Activated CD4-positive, alpha-beta T cell treated with anti-CD3 and anti-CD28 coated beads, Interleukin-2, amount 50 U/mL, for 24 hours (primary cell): ENCODE data around the gene OR2V2.
A peak's percentile ranks its signal among the peaks of the same experiment; 100 is the strongest.

Source experiments
- DNase-seq, 2 donors: peaks; one replicate each; pipeline ENCODE4 v3.0.0-alpha.2; 2020; ENCODE audit warnings: low read depth in 1 of 2, low spot score in 1 of 2

OR2V2 gene

GRCh38 chr5:181142054-181142453, 5.3 kb upstream of the OR2V2 start:
- DNase-seq = no peak

GRCh38 chr5:181145133-181145532, 2.3 kb upstream of the OR2V2 start:
- DNase-seq = no peak

- no peak for DNase-seq
These were observed 2.0 kb downstream of the OR2V2 start for GRCh38 chr5:181149355-181149754.

GRCh38 chr5:181149806-181150733, 2.7 kb downstream of the OR2V2 start:
- no peak for DNase-seq

- DNase-seq = no peak
These were observed 3.8 kb downstream of the OR2V2 start for GRCh38 chr5:181151146-181151545.

- no peak for DNase-seq
These were observed 5.0 kb downstream of the OR2V2 start for GRCh38 chr5:181152406-181152805.

- no peak for DNase-seq
These were observed 6.4 kb downstream of the OR2V2 start for GRCh38 chr5:181153814-181154213.

- no peak for DNase-seq
These were observed 9.4 kb downstream of the OR2V2 start for GRCh38 chr5:181156758-181157157.

- DNase-seq = no peak
These were observed 11.5 kb downstream of the OR2V2 start for GRCh38 chr5:181158869-181159268.

GRCh38 chr5:181159286-181160151, 12.1 kb downstream of the OR2V2 start:
- peak; percentile 92 to 97 for DNase-seq

- peak in 1 of 2 donors; percentile 75 for DNase-seq
These were observed 12.9 kb downstream of the OR2V2 start for GRCh38 chr5:181160152-181160754.

- DNase-seq = peak in 1 of 2 donors; percentile 44
These were observed 13.6 kb downstream of the OR2V2 start for GRCh38 chr5:181160755-181161533.

GRCh38 chr5:181161534-181162175, 14.3 kb downstream of the OR2V2 start:
- DNase-seq = no peak

- DNase-seq = no peak
These were observed 16.2 kb downstream of the OR2V2 start for GRCh38 chr5:181163487-181164075.

GRCh38 chr5:181164076-181164952, 16.9 kb downstream of the OR2V2 start:
- peak in 1 of 2 donors; percentile 49 for DNase-seq

GRCh38 chr5:181166812-181167733, 19.7 kb downstream of the OR2V2 start:
- no peak for DNase-seq

GRCh38 chr5:181167814-181168488, 20.6 kb downstream of the OR2V2 start:
- no peak for DNase-seq
